GM10266 (cell line): ENCODE results near the gene FHOD3.

Source experiments
- DNase-seq: peaks from one replicate; pipeline ENCODE4 v3.0.0; 2012; ENCODE audit errors: extremely low spot score
- TF ChIP-seq, protein P1 (sequence below): IDR thresholded peaks from 2 replicates; pipeline ENCODE4 v1.5.1; 2012; ENCODE audit warnings: mild to moderate bottlenecking, low read depth; ENCODE audit not compliant: control insufficient read depth, insufficient read depth; ENCODE audit errors: missing control alignments

Gene FHOD3

DNA sequence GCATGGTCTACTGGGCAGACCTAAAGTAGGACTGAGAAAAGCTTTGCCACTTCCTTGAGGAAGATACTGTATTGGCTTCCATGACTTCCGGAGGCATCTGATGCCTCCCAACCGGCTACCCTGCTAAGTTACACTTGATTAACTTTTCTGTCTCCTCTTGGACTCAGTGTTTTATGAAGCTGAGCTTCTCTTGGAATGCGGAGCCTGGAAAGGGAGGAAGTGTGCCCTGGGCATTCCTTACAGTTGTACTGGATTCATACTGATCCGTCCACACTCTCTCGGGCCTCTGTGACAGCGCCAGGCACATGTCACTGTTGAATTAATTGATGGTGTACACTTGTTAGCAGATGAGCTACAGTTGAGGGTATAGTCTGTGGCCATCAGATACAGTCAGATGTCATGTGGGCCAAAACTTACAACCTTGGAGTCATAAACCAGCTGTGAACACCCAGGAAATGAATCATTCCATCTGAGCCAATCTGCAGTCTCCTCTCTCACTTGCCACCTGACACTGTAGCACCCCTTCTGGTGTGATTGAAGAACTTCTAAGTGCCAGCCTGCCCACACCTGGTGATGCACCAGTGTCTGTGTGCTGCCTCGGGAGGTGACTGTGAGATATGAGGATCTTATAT, 122.5 kb downstream of the FHOD3 start:
- no peak for DNase-seq
- TF ChIP-seq, protein P1, sequence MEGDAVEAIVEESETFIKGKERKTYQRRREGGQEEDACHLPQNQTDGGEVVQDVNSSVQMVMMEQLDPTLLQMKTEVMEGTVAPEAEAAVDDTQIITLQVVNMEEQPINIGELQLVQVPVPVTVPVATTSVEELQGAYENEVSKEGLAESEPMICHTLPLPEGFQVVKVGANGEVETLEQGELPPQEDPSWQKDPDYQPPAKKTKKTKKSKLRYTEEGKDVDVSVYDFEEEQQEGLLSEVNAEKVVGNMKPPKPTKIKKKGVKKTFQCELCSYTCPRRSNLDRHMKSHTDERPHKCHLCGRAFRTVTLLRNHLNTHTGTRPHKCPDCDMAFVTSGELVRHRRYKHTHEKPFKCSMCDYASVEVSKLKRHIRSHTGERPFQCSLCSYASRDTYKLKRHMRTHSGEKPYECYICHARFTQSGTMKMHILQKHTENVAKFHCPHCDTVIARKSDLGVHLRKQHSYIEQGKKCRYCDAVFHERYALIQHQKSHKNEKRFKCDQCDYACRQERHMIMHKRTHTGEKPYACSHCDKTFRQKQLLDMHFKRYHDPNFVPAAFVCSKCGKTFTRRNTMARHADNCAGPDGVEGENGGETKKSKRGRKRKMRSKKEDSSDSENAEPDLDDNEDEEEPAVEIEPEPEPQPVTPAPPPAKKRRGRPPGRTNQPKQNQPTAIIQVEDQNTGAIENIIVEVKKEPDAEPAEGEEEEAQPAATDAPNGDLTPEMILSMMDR, result no peak

DNA sequence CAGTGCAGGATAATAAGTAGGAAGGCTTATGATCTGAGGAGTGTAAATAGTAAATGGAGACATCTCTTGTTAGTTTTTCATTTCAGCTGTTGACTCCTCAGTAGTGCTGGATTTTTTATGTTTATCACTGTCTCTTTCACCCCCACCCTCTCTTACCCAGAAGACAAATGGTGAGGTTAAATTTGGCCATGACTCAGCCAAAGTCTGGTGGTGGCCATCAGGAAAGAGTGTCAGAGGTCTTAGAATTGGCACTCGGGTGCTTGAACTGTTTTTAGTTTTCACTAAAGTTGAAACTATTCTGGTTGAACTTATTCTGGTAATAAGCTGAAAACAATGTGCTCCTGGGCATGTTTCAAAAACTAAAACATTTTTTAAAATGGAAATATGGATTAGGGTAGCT, 123.3 kb downstream of the FHOD3 start:
- TF ChIP-seq, protein P1, result no peak
- DNase-seq, result no peak

DNA sequence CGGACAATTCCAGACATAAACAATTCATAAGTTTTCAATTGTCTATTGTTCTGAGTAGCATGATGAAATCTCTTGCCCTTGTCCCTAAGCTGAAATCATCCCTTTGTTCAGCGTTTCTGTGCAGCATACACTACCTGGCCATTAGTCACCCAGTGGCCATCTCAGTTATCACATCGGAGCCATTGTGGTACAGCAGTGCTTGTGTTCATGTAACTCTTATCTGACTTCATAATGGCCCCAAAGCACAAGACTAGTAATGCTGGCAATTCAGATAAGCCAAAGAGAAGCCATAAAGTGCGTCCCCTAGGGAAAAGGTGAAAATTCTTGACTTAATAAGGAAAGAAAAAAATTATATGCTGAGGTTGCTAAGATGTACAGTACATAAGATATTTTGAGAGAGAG, 127.2 kb downstream of the FHOD3 start:
- DNase-seq, result no peak
- TF ChIP-seq, protein P1, result no peak

- DNase-seq, result no peak
- TF ChIP-seq, protein P1, result no peak
These were observed 129.9 kb downstream of the FHOD3 start for GRCh38 chr18:36427369-36427768.

DNA sequence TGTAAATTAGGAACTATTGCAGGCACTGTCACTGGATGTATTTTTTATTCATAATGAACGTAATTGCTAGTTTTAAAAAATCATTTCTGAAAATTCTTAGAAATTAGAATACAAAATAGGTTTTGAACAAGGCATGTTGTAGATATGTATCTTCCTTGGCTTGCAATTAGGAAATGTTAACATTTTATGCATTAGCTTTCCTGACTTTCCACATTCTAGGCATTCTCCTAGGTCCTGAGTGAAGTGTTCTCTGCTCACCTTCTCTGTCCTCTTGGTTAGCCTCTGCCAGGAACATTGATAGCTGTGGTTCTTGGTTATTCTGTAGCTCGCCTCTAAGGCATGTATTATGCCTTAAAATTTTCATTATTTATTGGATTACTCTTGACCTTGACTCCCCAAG, 130.3 kb downstream of the FHOD3 start:
- no peak for DNase-seq
- TF ChIP-seq, protein P1, result no peak

DNA sequence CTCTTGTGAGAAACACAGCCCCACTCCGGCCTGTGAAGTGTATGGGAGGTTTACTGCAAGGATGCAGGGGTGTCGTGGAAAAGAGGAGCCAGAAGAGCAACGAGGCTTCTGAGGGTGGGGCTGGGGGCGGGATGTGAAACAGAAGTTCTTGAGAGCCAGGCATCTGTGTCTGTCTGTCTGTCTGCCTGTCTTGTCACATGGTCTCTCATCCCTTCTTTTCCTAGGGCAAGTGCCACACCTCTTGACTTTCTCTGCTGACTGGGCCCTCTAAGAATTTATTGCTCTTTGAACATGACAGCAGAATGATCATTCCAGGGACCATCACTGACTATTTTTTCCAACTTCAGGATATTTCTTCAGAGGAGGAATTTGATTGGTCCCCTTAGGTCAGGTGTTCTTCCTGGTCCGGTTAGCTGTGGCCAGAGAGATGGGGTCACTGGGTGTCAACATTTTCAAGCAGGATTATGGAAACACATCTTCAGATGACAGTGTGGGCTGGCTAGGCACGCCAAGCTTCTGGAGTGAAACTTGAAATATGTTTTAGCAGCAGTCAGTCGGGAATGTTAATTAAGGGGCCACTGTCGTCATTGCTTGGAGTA, 131.0 kb downstream of the FHOD3 start:
- TF ChIP-seq, protein P1, result no peak
- no peak for DNase-seq

GRCh38 chr18:36432880-36433555, 135.5 kb downstream of the FHOD3 start:
- TF ChIP-seq, protein P1, result no peak
- no peak for DNase-seq
